GM13976 (cell line): Measurements from ENCODE around the gene GOLGA2.
A peak's percentile ranks its signal among the peaks of the same experiment; 100 is the strongest.

Experiments
- DNase-seq: peaks from one replicate; pipeline ENCODE4 v3.0.0; 2012; ENCODE audit warnings: low spot score
- in situ Hi-C: fragments of 300-500 bp; cut with MboI; formaldehyde crosslinking; loops from one replicate; pipeline ENCODE4 v1.12.0; 2022; ENCODE audit warnings: low sequenced_read_pairs, mixed read lengths, inconsistent platforms; ENCODE audit not compliant: unreplicated experiment
- TF ChIP-seq, protein P1 (sequence below): IDR thresholded peaks from 2 replicates; pipeline ENCODE4 v1.5.1; 2012; ENCODE audit warnings: borderline replicate concordance, mild to moderate bottlenecking; ENCODE audit not compliant: insufficient read depth; ENCODE audit errors: extremely low read depth, missing control alignments, control extremely low read depth

The GOLGA2 gene, protein sequence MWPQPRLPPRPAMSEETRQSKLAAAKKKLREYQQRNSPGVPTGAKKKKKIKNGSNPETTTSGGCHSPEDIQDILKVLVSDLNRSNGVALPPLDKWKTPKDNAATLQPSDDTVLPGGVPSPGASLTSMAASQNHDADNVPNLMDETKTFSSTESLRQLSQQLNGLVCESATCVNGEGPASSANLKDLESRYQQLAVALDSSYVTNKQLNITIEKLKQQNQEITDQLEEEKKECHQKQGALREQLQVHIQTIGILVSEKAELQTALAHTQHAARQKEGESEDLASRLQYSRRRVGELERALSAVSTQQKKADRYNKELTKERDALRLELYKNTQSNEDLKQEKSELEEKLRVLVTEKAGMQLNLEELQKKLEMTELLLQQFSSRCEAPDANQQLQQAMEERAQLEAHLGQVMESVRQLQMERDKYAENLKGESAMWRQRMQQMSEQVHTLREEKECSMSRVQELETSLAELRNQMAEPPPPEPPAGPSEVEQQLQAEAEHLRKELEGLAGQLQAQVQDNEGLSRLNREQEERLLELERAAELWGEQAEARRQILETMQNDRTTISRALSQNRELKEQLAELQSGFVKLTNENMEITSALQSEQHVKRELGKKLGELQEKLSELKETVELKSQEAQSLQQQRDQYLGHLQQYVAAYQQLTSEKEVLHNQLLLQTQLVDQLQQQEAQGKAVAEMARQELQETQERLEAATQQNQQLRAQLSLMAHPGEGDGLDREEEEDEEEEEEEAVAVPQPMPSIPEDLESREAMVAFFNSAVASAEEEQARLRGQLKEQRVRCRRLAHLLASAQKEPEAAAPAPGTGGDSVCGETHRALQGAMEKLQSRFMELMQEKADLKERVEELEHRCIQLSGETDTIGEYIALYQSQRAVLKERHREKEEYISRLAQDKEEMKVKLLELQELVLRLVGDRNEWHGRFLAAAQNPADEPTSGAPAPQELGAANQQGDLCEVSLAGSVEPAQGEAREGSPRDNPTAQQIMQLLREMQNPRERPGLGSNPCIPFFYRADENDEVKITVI

GRCh38 chr9:128275198-128276007 is at the start of gene GOLGA2:
GOLGA2 (minus strand) TSS chr9:128276007; CDS start chr9:128275976, 31 bp downstream.
- peak; percentile 87 for DNase-seq
- TF ChIP-seq, protein P1, sequence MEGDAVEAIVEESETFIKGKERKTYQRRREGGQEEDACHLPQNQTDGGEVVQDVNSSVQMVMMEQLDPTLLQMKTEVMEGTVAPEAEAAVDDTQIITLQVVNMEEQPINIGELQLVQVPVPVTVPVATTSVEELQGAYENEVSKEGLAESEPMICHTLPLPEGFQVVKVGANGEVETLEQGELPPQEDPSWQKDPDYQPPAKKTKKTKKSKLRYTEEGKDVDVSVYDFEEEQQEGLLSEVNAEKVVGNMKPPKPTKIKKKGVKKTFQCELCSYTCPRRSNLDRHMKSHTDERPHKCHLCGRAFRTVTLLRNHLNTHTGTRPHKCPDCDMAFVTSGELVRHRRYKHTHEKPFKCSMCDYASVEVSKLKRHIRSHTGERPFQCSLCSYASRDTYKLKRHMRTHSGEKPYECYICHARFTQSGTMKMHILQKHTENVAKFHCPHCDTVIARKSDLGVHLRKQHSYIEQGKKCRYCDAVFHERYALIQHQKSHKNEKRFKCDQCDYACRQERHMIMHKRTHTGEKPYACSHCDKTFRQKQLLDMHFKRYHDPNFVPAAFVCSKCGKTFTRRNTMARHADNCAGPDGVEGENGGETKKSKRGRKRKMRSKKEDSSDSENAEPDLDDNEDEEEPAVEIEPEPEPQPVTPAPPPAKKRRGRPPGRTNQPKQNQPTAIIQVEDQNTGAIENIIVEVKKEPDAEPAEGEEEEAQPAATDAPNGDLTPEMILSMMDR: no peak
- in situ Hi-C loops: no loop called here

DNA sequence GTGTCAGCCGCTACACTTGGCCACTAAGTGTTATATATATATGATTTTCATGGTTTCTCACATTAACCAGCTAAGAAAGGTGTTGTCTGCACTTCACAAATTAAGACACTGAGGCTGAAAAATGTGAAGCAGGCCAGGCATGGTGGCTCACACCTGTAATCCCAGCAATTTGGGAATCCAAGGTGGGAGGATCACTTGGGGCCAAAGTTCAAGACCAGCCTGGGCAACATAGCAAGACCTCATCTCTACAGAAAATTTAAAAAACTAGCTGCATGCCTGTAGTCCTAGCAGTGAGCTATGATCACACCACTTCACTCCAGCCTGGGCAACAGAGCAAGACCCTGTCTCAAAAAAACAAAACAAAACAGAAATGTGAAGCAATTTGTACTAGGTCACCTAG is 48.6 kb upstream of the GOLGA2 start:
- in situ Hi-C loops: no loop called here
- TF ChIP-seq, protein P1: no peak

DNA sequence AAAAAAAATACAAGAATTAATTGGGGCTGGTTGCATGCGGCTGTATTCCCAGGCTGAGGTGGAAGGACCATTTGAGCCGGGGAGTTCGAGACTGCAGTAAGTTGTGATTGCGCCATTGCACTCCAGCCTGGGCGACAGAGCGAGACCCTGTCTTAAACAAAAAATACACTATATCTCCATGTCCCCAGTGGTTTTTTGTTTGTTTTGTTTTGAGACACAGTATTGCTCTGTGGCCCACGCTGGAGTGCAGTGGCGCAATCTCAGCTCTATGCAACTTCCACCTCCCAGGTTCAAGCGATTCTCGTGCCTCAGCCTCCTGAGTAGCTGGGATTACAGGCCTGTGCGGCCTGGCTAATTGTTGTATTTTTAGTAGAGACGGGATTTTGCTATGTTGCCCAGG is 48.0 kb upstream of the GOLGA2 start:
- TF ChIP-seq, protein P1: no peak
- no peak for DNase-seq
- in situ Hi-C loops: no loop called here

More for the DNA sequence above, 48.6 kb upstream of the GOLGA2 start:
- no peak for DNase-seq

GRCh38 chr9:128323212-128323730 is 47.5 kb upstream of the GOLGA2 start:
- TF ChIP-seq, protein P1: no peak
- in situ Hi-C loops: no loop called here
- no peak for DNase-seq

GRCh38 chr9:128322404-128323211 is 46.8 kb upstream of the GOLGA2 start, which contains the start of the genes COQ4 and TRUB2:
COQ4 (plus strand) TSS chr9:128322839; CDS start chr9:128322859, 20 bp downstream.
TRUB2 (minus strand) TSS chr9:128322447; CDS start chr9:128322408, 39 bp downstream.
- in situ Hi-C loops: no loop called here
- TF ChIP-seq, protein P1: no peak
- DNase-seq: peak; percentile 96
